Measurements from ENCODE around the gene NEB.

GRCh38 chr2:151649400-151649799 is 84.9 kb downstream of the NEB start:
- TF ChIP-seq CTCF (IDR thresholded peaks at IDR 0.05) (no peak), POLR2A (IDR thresholded peaks at IDR 0.05) (no peak)
